Stimulated activated naive CD4-positive, alpha-beta T cell (primary cell): ENCODE data around the gene TRPC6.
"Not testable (repeated sequence)": the region's sequence is repeated elsewhere in the genome, so short reads cannot be mapped to it uniquely, and the experiment has no call there.

Experiments
- DNase-seq, 6 experiments: peaks; one replicate each; lab custom pipeline; 2025; lab: John Stamatoyannopoulos, UW

Gene TRPC6

GRCh38 chr11:101448881-101449442, 134.8 kb downstream of the TRPC6 start:
- no peak for DNase-seq

- DNase-seq: no peak
Measured at GRCh38 chr11:101446726-101447125, 137.1 kb downstream of the TRPC6 start.

GRCh38 chr11:101446238-101446637, 137.6 kb downstream of the TRPC6 start:
- DNase-seq: no peak

GRCh38 chr11:101445761-101446160, 138.0 kb downstream of the TRPC6 start:
- no peak for DNase-seq

- DNase-seq: no peak
Measured at GRCh38 chr11:101444851-101445250, 139.0 kb downstream of the TRPC6 start.

GRCh38 chr11:101444164-101444563, 139.6 kb downstream of the TRPC6 start:
- no peak for DNase-seq

- DNase-seq: no peak
Measured at GRCh38 chr11:101442936-101443521, 140.8 kb downstream of the TRPC6 start.

- DNase-seq: no peak
Measured at GRCh38 chr11:101442171-101442570, 141.6 kb downstream of the TRPC6 start.

GRCh38 chr11:101441747-101442146, 142.1 kb downstream of the TRPC6 start:
- no peak for DNase-seq

- DNase-seq: no peak
Measured at GRCh38 chr11:101439488-101439887, 144.3 kb downstream of the TRPC6 start.

GRCh38 chr11:101438708-101439107, 145.1 kb downstream of the TRPC6 start:
- DNase-seq: not testable (repeated sequence)

GRCh38 chr11:101438126-101438525, 145.7 kb downstream of the TRPC6 start:
- no peak for DNase-seq

GRCh38 chr11:101436511-101437142, 147.2 kb downstream of the TRPC6 start:
- no peak for DNase-seq

- DNase-seq: no peak
Measured at GRCh38 chr11:101435408-101435973, 148.3 kb downstream of the TRPC6 start.

- DNase-seq: no peak
Measured at GRCh38 chr11:101434026-101434643, 149.7 kb downstream of the TRPC6 start.

GRCh38 chr11:101433151-101433550, 150.7 kb downstream of the TRPC6 start:
- DNase-seq: no peak

GRCh38 chr11:101429703-101430540, 153.9 kb downstream of the TRPC6 start:
- DNase-seq: no peak

GRCh38 chr11:101428918-101429317, 154.9 kb downstream of the TRPC6 start:
- no peak for DNase-seq

- no peak for DNase-seq
Measured at GRCh38 chr11:101407324-101407723, 176.5 kb downstream of the TRPC6 start.
